Kidney epithelial cell (primary cell): ENCODE measurements around the gene IMP3. TPM values are rescaled to one million over a fixed set of nuclear protein-coding genes. Genes with fewer than 3 reads are reported as not detected.

Source experiments
- DNase-seq: peaks from one replicate; pipeline ENCODE4 v3.0.0-alpha.2; 2010; ENCODE audit warnings: low read depth
- H3K27me3 ChIP-seq: 2 replicates; pipeline ENCODE4 v1.6.0; 2011; ENCODE audit warnings: low read length; ENCODE audit not compliant: control insufficient read depth, insufficient read depth
- H3K36me3 ChIP-seq: 2 replicates; pipeline ENCODE4 v1.5.1; 2011; ENCODE audit warnings: low read length; ENCODE audit not compliant: control insufficient read depth, insufficient read depth
- H3K4me3 ChIP-seq: 2 replicates; pipeline ENCODE4 v1.5.1; 2011; ENCODE audit warnings: low read depth, mild to moderate bottlenecking, control low read depth, low read length
- total RNA-seq: library from RNA; depleted of rRNA; stranded (reverse); fragments of >200 nt; gene quantifications from 2 replicates; pipeline ENCODE4 v1.2.3, GENCODE V29; 2015
- TF ChIP-seq, protein P1 (sequence below): IDR thresholded peaks from 2 replicates; pipeline ENCODE4 v1.5.1; 2011; ENCODE audit warnings: mild to moderate bottlenecking, moderate library complexity, low read length, control low read depth, inconsistent platforms; ENCODE audit not compliant: insufficient read depth, poor library complexity, severe bottlenecking

IMP3 gene
- total RNA-seq, 1 donor from 2014 or later: 97.7 TPM

GRCh38 chr15:75590239-75590638, 49.8 kb downstream of the IMP3 start:
- H3K4me3 ChIP-seq: no peak overlapping the region
- no peak for DNase-seq
- no peaks in the 10 kb centered on the region for H3K36me3 ChIP-seq
- no peaks in the 10 kb centered on the region for H3K27me3 ChIP-seq
- TF ChIP-seq, protein P1, sequence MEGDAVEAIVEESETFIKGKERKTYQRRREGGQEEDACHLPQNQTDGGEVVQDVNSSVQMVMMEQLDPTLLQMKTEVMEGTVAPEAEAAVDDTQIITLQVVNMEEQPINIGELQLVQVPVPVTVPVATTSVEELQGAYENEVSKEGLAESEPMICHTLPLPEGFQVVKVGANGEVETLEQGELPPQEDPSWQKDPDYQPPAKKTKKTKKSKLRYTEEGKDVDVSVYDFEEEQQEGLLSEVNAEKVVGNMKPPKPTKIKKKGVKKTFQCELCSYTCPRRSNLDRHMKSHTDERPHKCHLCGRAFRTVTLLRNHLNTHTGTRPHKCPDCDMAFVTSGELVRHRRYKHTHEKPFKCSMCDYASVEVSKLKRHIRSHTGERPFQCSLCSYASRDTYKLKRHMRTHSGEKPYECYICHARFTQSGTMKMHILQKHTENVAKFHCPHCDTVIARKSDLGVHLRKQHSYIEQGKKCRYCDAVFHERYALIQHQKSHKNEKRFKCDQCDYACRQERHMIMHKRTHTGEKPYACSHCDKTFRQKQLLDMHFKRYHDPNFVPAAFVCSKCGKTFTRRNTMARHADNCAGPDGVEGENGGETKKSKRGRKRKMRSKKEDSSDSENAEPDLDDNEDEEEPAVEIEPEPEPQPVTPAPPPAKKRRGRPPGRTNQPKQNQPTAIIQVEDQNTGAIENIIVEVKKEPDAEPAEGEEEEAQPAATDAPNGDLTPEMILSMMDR: no peak

Other genes starting within 250 kb of the IMP3 start
- 16.5 and 27.2 TPM in 2 replicates for gene SIN3A, start 188.5 kb downstream of the IMP3 start, total RNA-seq
- gene PTPN9, start 60.9 kb downstream of the IMP3 start, total RNA-seq: 37.2 and 39.0 TPM in 2 replicates
- 17.4 and 21.3 TPM in 2 replicates for gene SNUPN, start 14.5 kb downstream of the IMP3 start, total RNA-seq
- 23.4 and 25.7 TPM in 2 replicates for gene SNX33, start 7.7 kb upstream of the IMP3 start, total RNA-seq
- 1.2 and 1.7 TPM in 2 replicates for gene CSPG4, start 72.6 kb upstream of the IMP3 start, total RNA-seq
- 39.3 and 43.0 TPM in 2 replicates for gene UBE2Q2, start 203.2 kb upstream of the IMP3 start, total RNA-seq